ENCODE data around the gene AKAP8L. TPM values are rescaled to one million over a fixed set of nuclear protein-coding genes. Genes with fewer than 3 reads are reported as not detected.
A peak's percentile ranks its signal among the peaks of the same experiment; 100 is the strongest.

The AKAP8L gene
- total RNA-seq, 2 experiments from 2014 or later: 83.1 to 88.8 TPM

- no peak for TF ChIP-seq CTCF (IDR thresholded peaks at IDR 0.05)
- ChIA-PET CTCF (no interaction called here), POLR2A (interaction anchor here (1.0 to 3.0 kb wide), 7 partner anchors 10 to 89 kb away, joined by 3 to 9 read pairs (median 6); partner anchors contain the start of gene AKAP8L)
- ATAC-seq (peak; percentile 4), DNase-seq (no peak)
- peak overlapping the region; percentile 87 for H3K4me3 Mint-ChIP-seq
- peak overlapping the region; percentile 97 for H3K27ac Mint-ChIP-seq
- peaks cover 45% of the 10 kb centered on the region for H3K4me1 Mint-ChIP-seq (ENCODE audit: low read depth)
- intact Hi-C loops (cut with micrococcal nuclease): loop anchor here (5.0 kb wide), 1 partner anchor 39 kb away; no protein-coding TSS in a partner anchor
- no peaks in the 10 kb centered on the region for H3K9me3 Mint-ChIP-seq
- H3K27me3 Mint-ChIP-seq: no peaks in the 10 kb centered on the region
- peaks cover 31% of the 10 kb centered on the region for H3K36me3 Mint-ChIP-seq (ENCODE audit: low read depth)
Observed at GRCh38 chr19:15330801-15331418, 87.9 kb downstream of the AKAP8L start.

Small RNA genes lying within 50 kb of the gene (microRNA-seq; reads per million reads assigned to microRNA genes)
- not detected for gene MIR1470 (ENCODE audit: borderline microRNAs expressed, borderline replicate concordance)

Other genes with a start within 250 kb of the AKAP8L start
- under 1 TPM in 1 of 2 experiments, not detected in 1; 0.16 TPM for gene NOTCH3, start 218.0 kb downstream of the AKAP8L start, total RNA-seq
- not detected for gene EPHX3, start 186.5 kb downstream of the AKAP8L start, total RNA-seq
- 10 to 100 TPM; 94.3 to 99.6 TPM for gene BRD4, start 86.4 kb downstream of the AKAP8L start, total RNA-seq
- gene AKAP8, start 39.2 kb downstream of the AKAP8L start, total RNA-seq: 10 to 100 TPM; 47.6 to 48.2 TPM
- gene WIZ, start 31.0 kb upstream of the AKAP8L start, total RNA-seq: 10 to 100 TPM; 19.3 to 21.0 TPM
- 10 to 100 TPM; 83.9 to 85.8 TPM for gene RASAL3, start 45.6 kb upstream of the AKAP8L start, total RNA-seq
- gene PGLYRP2, start 60.5 kb upstream of the AKAP8L start, total RNA-seq: under 1 TPM; 0.25 to 0.27 TPM
- 1 to 10 TPM; 1.5 to 1.7 TPM for gene CYP4F22, start 89.5 kb upstream of the AKAP8L start, total RNA-seq
- not detected for gene CYP4F8, start 196.2 kb upstream of the AKAP8L start, total RNA-seq
- under 1 TPM; 0.16 TPM for gene CYP4F3, start 221.9 kb upstream of the AKAP8L start, total RNA-seq